Peyer's patch (tissue), 4 donors: ENCODE data around the gene AIG1.

Experiments used
- CTCF ChIP-seq, 6 experiments: fragments of 450-650 bp in 4 of 6; fragments of 200-600 bp in 2 of 6; sonication (generic) in 1 of 6; IDR thresholded peaks; one replicate each; pipeline ENCODE4 v1.5.1; 2017 to 2019; ENCODE audit warnings: antibody characterized with exemption in 6 of 6, mild to moderate bottlenecking in 3 of 6, moderate library complexity in 1 of 6
- POLR2A ChIP-seq, 2 donors: fragments of 450-650 bp; IDR thresholded peaks; one replicate each; pipeline ENCODE4 v1.5.1; 2017; ENCODE audit warnings: antibody characterized with exemption in 2 of 2, mild to moderate bottlenecking in 2 of 2, moderate library complexity in 2 of 2

- TF ChIP-seq POLR2A (IDR thresholded peaks at IDR 0.05) = no peak
- no peak for TF ChIP-seq CTCF (IDR thresholded peaks at IDR 0.05)
Observed at GRCh38 chr6:143155681-143156080, 95.0 kb downstream of the AIG1 start.
